Activated CD8-positive, alpha-beta T cell treated with anti-CD3 and anti-CD28 coated beads for 36 hours (primary cell): ENCODE measurements around the gene KCNMA1. TPM values are rescaled to one million over a fixed set of nuclear protein-coding genes. Genes with fewer than 3 reads are reported as not detected.
"Not testable (repeated sequence)": the region's sequence is repeated elsewhere in the genome, so short reads cannot be mapped to it uniquely, and the experiment has no call there.

Experiments used
- ATAC-seq: fragments of 200-7000 bp; cut with Tn5 transposase; one replicate; pipeline ENCODE4 v1.10.0; 2021; ENCODE audit warnings: mild to moderate bottlenecking, moderate library complexity
- CTCF ChIA-PET: fragments of 350-600 bp; sonication (Branson Sonifier 250); formaldehyde crosslinking; loops from one replicate; lab custom pipeline; 2021; ENCODE audit warnings: antibody characterized with exemption; lab: Charles Lee
- POLR2A ChIA-PET: fragments of 350-600 bp; sonication (Branson Sonifier 250); formaldehyde crosslinking; loops from one replicate; lab custom pipeline; 2021; ENCODE audit warnings: antibody characterized with exemption; lab: Charles Lee
- DNase-seq: peaks from one replicate; pipeline ENCODE4 v3.0.0-alpha.2; 2020
- H3K27ac Mint-ChIP-seq: one replicate; pipeline ENCODE4 v1.8.0; 2021; ENCODE audit warnings: mild to moderate bottlenecking, mixed read lengths
- H3K27me3 Mint-ChIP-seq: one replicate; pipeline ENCODE4 v1.8.0; 2021; ENCODE audit warnings: mixed read lengths
- H3K36me3 Mint-ChIP-seq: one replicate; pipeline ENCODE4 v1.8.0; 2021; ENCODE audit warnings: low read depth, mixed read lengths
- H3K4me1 Mint-ChIP-seq: one replicate; pipeline ENCODE4 v1.8.0; 2021; ENCODE audit warnings: low read depth, mixed read lengths
- H3K4me3 Mint-ChIP-seq: one replicate; pipeline ENCODE4 v1.8.0; 2021; ENCODE audit warnings: mild to moderate bottlenecking, moderate library complexity, mixed read lengths
- H3K9me3 Mint-ChIP-seq: one replicate; pipeline ENCODE4 v1.8.0; 2021; ENCODE audit warnings: mixed read lengths
- CTCF ChIP-seq: fragments of 200-600 bp; IDR thresholded peaks from one replicate; pipeline ENCODE4 v1.8.0; 2022; ENCODE audit warnings: antibody characterized with exemption, mild to moderate bottlenecking
- intact Hi-C: fragments of 100-400 bp; cut with micrococcal nuclease; formaldehyde crosslinking; loops from one replicate; pipeline ENCODE4 v1.10.0; 2022
- total RNA-seq, 2 experiments: library from RNA; stranded (reverse); gene quantifications; one replicate each; pipeline ENCODE4 v1.2.3, GENCODE V29; 2021

The KCNMA1 gene
- total RNA-seq, 2 experiments from 2014 or later, result 0.18 TPM; not detected in 1

- H3K27me3 Mint-ChIP-seq, result no peaks in the 10 kb centered on the region
- DNase-seq, result no peak
- CTCF ChIA-PET, result no interaction called here
Measured at GRCh38 chr10:77592946-77593636, 44.5 kb downstream of the KCNMA1 start.

GRCh38 chr10:77592510-77592909 is 45.1 kb downstream of the KCNMA1 start:
- no peaks in the 10 kb centered on the region for H3K9me3 Mint-ChIP-seq

More at GRCh38 chr10:77592946-77593636, 44.5 kb downstream of the KCNMA1 start:
- TF ChIP-seq CTCF, result no peak
- POLR2A ChIA-PET, result no interaction called here
- no peak for ATAC-seq
- Mint-ChIP-seq H3K36me3 (no peaks in the 10 kb centered on the region), H3K4me1 (no peaks in the 10 kb centered on the region), H3K27ac (no peak overlapping the region), H3K9me3 (no peaks in the 10 kb centered on the region), H3K4me3 (no peak overlapping the region)
- intact Hi-C loops, result no loop called here

GRCh38 chr10:77591238-77591880 is 46.2 kb downstream of the KCNMA1 start:
- H3K27me3 Mint-ChIP-seq, result no peaks in the 10 kb centered on the region
- POLR2A ChIA-PET, result no interaction called here

More at GRCh38 chr10:77592510-77592909, 45.1 kb downstream of the KCNMA1 start:
- no peaks in the 10 kb centered on the region for H3K27me3 Mint-ChIP-seq
- H3K27ac Mint-ChIP-seq, result no peak overlapping the region
- no peaks in the 10 kb centered on the region for H3K4me1 Mint-ChIP-seq
- no peak for TF ChIP-seq CTCF
- intact Hi-C loops, result no loop called here
- ChIA-PET POLR2A (no interaction called here), CTCF (no interaction called here)
- no peaks in the 10 kb centered on the region for H3K36me3 Mint-ChIP-seq
- H3K4me3 Mint-ChIP-seq, result no peak overlapping the region
- ATAC-seq, result no peak
- no peak for DNase-seq

GRCh38 chr10:77590344-77591237 is 47.0 kb downstream of the KCNMA1 start:
- ChIA-PET CTCF (no interaction called here), POLR2A (no interaction called here)
- H3K4me1 Mint-ChIP-seq, result no peaks in the 10 kb centered on the region
- ATAC-seq (no peak), DNase-seq (no peak)
- intact Hi-C loops, result no loop called here
- H3K4me3 Mint-ChIP-seq, result no peak overlapping the region
- H3K27ac Mint-ChIP-seq, result no peak overlapping the region
- H3K27me3 Mint-ChIP-seq, result no peaks in the 10 kb centered on the region
- no peak for TF ChIP-seq CTCF
- no peaks in the 10 kb centered on the region for H3K36me3 Mint-ChIP-seq
- H3K9me3 Mint-ChIP-seq, result no peaks in the 10 kb centered on the region

More at GRCh38 chr10:77591238-77591880, 46.2 kb downstream of the KCNMA1 start:
- no peak for DNase-seq
- no peak for TF ChIP-seq CTCF
- H3K4me3 Mint-ChIP-seq, result no peak overlapping the region
- no peaks in the 10 kb centered on the region for H3K36me3 Mint-ChIP-seq
- H3K4me1 Mint-ChIP-seq, result no peaks in the 10 kb centered on the region
- CTCF ChIA-PET, result no interaction called here
- intact Hi-C loops, result no loop called here
- H3K9me3 Mint-ChIP-seq, result no peaks in the 10 kb centered on the region
- H3K27ac Mint-ChIP-seq, result no peak overlapping the region
- no peak for ATAC-seq

- ATAC-seq, DNase-seq, H3K9me3 Mint-ChIP-seq, intact Hi-C loops, H3K27me3 Mint-ChIP-seq, POLR2A ChIA-PET, H3K27ac Mint-ChIP-seq, H3K36me3 Mint-ChIP-seq, CTCF ChIA-PET, H3K4me1 Mint-ChIP-seq, H3K4me3 Mint-ChIP-seq: not testable (repeated sequence)
Measured at GRCh38 chr10:77589703-77590102, 47.9 kb downstream of the KCNMA1 start.
